GM11168 (cell line): ENCODE data around the gene PTPN18.

Source experiments
- in situ Hi-C: fragments of 300-500 bp; cut with MboI; formaldehyde crosslinking; loops from one replicate; pipeline ENCODE4 v1.12.0; 2022; ENCODE audit warnings: low sequenced_read_pairs; ENCODE audit not compliant: unreplicated experiment

PTPN18 gene

DNA sequence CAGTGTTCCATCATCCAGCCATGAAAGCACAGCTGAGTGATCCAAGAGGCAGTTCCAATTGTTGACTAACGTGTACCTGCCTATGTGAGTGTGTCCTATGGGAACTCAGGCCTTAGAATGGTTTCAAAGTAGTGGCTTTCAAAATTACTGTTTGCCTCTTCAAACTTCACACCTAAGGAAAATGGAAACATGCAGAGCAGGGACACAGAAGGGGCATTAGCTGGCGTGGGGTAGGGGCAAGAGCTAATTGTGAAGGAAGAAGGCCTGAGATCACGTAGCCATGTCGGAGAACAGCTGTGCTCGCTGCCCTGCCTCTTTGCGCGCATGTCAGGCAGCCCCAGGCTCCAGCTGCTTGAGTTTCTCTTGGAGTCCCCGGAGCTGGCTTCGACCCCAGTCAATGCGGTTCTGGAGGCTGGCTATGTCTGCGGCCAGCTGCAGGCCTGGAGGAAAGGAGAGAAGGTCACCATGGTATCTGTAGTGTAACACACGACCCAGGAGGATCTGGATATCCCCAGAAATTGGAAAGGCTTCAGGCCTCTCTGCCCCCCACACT, 17.0 kb upstream of the PTPN18 start:
- in situ Hi-C loops: loop anchor here (10.0 kb wide), 1 partner anchor 154 kb away; the partner anchor contains the start of genes MZT2B and SMPD4

DNA sequence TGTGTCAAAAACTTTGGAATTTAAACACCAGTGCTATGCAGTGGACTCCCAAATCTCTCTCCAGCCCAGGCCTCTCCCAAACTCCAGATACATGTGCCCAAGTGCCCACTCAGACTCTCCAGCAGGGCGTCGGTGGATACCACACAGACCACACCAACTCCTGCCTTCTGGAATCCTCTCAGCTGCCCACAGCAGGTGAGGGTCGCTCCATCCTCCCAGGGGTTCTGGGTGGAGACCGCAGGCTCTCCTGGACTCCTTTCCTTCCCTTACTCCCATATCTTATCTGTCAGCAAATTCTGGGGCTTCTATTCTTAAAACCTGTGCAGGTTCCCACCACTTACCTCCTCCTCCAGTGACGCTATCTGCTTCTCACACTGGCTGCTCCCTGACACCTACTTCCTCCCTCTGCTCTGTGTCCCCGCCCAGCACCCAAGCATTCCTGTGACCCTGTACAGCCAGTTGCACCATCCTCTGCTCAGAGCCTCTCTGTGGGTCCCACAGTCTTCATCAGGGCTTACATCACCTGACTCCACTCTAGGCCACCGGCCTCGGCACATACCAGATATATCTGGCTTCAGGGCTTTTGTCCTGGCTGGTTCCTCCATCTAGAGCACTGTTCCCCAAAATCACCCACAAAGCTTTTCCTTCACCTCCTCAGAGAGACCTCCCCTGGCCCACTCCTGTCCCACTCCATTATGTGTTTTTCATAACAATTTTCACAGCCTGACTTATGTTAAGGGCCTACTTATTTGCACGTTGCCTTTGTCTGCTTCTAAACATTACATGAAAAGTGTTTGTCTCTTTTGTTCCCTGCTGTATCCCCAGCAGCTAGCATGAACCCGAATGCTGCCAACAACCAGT, 15.7 kb upstream of the PTPN18 start:
- in situ Hi-C loops: loop anchor here (10.0 kb wide), 1 partner anchor 155 kb away; the partner anchor contains the start of genes MZT2B and SMPD4

DNA sequence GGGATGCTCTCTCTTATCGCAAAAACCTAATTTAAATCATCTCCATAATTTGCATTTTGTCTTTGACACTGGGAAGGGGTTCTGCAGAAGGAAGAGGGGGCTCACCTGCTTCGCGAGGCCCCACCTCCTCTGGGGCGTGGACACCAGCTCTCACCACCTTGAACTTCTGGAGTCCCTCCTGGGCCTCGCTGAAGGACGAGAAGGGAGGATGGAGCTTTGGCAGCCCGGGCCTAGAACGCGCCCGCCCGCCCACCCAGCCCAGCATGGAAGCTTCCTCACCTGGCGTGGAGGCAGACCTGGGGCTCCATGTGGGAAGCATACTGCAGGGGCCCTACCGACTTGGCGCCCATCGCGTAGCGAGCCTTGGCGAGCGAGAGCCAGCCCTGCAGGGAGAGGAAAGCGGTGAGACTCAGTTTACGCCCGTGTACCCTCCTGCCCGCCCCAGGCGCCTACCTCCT, 14.3 kb upstream of the PTPN18 start:
- in situ Hi-C loops: no loop called here

DNA sequence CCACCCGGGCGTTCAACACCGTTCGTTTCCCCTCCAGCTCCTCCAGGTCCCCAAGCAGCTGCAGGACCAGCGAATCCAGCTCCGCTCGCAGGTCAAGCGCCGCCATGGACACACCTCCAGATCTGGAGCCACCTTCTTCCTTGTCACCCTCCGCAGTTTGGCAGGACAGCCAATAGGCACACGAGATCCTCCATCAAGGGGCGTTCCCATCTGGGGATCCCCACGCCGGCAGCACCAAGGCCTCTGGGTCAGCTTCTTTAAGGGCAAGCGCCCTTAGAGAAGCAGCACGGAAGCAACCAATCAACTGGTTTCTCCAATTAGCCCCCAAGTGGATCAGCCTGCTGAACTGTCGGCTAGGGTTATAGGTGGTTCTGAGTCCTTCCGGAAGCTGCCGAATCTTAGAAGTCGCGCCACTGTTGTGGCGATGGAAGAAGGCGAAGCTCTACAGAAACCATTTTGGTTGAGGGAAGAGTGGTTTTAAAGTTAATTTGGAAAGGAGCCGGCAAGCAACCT, 13.8 kb upstream of the PTPN18 start:
- in situ Hi-C loops: no loop called here

DNA sequence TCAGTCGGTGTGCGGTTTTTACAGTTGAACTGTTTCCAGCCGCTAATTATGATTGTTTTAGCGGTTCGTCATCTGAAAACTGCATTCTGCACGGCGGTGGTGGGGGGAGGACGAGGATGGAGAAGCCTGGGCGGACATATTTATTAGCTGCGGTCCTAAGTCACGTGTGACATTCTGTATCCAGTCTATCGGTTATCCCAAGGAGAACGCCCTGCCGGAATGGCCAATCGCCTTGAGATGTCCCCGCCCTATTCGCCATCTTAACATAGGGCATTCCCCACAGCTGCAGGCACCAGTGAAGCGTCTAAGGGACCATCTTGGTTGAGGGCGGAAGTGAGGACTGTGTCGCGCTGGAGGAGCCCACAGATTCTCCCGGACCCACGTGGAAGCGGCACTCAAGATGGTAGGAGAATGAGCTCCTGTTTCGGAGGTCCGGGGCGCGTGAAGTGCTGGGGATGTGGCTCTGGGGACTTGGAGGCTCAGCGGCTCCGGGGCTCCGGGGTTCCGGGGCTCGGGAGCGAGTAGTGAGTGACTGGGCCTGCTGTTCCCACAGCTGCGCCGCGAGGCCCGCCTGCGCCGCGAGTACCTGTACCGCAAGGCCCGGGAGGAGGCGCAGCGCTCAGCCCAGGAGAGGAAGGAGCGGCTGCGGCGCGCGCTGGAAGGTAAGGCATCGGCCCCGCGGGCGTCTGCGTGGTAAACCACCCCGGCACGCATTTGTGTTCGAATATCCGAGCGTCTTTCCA, 13.2 kb upstream of the PTPN18 start, which contains the start of gene IMP4:
TSS of gene IMP4 (plus strand) at position 365 of the 743 bp plus-strand sequence. CDS start at position 401, 36 bp downstream.
- in situ Hi-C loops: no loop called here

DNA sequence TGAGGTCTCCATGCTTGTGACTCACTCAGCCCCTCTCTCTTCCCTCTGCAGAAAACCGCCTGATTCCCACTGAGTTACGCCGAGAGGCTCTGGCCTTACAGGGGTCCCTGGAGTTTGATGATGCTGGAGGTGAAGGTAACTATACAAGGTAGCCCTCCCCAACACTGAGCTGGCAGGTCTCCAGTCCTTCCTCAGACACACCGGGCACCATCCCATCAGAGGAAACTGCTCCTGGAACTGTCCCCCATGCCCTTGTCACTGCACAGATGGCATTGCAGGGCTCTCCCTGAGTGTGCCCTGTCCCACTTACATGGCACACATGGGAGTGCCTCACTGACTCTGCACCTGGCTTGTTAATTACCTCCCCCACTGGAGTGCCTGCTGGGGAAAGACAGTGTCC, 11.3 kb upstream of the PTPN18 start:
- in situ Hi-C loops: no loop called here

DNA sequence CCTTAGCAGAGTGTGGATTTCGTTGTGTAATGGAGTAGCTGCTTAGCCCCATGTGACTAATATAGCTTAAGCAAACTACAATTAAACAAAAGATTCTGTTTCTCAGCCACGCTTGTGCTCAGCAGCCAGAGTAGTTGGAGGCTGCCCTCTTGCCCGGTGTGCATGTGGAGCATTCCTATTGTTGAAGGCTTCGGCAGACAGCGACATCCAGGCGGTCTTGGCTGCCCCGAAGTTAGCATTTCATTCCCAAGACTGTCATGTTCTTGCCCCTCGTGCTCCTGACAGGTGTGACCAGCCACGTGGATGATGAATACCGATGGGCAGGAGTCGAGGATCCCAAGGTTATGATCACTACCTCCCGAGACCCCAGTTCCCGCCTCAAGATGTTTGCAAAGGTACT, 10.8 kb upstream of the PTPN18 start:
- in situ Hi-C loops: no loop called here

DNA sequence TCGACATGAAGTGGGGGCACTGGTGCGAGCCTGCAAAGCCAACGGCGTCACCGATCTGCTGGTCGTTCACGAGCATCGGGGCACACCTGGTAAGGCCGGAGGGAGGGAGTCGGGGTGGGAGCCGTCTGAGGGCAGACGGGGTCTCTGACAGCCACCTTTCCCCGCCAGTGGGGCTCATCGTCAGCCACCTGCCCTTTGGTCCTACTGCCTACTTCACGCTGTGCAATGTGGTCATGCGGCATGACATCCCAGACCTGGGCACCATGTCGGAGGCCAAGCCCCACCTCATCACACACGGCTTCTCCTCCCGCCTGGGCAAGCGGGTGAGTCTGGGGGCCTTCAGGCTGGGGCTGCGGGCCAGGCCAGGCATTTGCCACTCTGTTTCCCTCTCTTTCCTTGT, 10.2 kb upstream of the PTPN18 start:
- in situ Hi-C loops: no loop called here

DNA sequence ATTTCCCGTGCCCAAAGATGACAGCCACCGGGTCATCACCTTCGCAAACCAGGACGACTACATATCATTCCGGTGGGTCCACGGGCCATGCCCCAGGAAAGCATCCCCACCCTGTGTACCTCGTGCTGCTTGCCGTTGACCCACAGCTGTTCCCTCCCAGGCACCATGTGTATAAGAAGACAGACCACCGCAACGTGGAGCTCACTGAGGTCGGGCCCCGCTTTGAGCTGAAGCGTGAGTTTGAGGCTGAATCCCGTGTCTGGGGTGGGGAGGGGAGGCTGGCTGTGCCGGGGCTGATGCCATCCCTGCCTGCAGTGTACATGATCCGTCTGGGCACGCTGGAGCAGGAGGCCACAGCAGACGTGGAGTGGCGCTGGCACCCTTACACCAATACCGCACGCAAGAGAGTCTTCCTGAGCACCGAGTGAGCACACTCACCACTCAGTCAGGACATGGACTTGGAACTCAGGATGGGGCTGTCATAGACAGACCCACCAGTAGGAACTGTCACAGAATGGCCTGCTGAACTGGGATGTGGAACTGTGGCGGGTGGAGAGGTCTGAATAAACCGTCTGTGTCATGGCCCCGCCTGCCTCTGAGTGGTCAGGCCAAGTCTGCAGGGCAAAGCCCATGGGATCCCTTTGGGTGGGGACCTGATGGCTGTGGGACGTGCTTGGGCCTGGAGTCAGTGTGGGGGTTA, 9.7 kb upstream of the PTPN18 start:
- in situ Hi-C loops: no loop called here

DNA sequence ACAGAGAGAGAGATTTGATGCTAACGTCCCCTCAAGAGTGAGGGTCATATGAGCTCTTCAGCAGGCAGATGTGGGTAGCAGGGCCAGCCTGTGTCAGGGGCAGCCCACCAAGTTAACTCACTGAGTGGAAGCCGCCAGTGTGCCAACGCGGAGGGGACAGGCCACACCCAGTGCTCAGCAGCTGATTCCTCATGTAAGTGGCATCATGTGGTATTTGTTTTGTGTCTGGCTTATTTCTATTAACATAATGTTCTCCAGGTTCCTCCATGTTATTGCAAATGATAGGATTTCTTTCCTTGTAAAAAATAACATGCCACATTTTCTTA, 9.2 kb upstream of the PTPN18 start:
- in situ Hi-C loops: no loop called here

DNA sequence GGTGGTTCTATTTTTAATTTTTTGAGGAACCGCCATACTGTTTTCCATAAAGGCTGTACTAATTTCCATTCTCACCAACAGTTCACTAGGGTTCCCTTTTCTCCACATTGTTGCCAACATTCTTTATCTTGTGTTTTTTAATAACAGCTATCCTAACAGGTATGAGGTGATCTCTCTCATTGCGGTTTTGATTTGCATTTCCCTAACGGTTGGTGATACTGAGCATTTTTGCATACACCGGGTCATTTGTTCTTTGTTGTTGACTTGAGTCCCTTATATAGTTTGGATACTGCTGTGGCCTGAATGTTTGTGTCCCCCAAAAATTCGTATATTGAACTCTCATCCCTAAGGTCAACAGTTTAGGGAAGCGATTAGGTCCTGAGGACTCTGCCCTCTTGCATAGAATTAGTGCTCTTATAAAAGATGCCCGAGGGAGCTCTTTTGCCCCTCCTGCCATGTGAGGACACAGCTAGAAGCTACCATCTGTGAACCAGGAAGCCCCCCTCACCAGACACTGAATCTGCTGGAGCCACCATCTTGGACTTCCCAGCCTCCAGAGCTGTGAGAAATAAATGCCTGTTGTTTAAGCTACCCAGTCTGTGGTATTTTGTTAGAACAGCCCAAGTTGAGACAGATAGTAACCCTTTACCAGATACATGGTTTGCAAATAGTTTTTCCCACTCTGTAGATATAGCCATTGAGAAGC, 8.5 kb upstream of the PTPN18 start:
- in situ Hi-C loops: no loop called here

DNA sequence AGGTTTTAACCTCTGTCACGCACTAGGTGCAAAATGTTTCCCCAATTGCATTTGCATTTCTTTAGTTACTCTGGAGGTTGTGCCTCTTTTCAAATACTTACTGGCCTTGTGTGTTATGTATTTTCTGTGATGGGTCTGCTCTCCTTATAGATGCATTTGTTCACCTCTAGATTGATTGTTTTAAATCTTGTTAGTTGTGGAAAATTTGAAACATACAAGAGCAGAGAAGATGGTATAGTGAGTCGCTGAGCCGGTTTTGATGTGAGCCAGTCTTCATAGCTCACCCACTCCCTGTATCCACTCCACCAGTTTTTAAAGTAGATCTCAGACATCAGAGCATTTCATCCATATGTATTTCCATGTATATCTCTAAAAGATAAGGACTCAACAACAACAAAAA, 6.7 kb upstream of the PTPN18 start:
- in situ Hi-C loops: no loop called here

DNA sequence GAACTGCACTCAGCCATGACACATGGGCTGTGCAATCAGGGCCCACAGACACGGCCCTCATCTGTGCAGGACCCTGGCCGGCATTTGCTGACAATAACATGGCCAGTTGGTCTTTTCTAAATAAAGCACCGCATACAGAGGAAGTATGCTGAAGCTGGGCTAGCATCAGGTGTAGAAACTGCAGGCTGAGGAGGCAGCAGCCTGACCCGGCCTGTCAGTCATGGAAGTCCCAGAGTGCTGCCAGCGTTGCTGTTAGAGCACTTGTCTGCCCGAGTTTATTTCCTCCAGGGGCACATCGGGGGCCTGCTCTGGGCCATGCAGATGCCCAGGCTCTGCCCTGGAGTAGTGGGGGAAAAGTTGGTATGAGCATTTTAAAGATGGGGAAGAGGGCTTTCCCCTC, 4.1 kb upstream of the PTPN18 start:
- in situ Hi-C loops: no loop called here

DNA sequence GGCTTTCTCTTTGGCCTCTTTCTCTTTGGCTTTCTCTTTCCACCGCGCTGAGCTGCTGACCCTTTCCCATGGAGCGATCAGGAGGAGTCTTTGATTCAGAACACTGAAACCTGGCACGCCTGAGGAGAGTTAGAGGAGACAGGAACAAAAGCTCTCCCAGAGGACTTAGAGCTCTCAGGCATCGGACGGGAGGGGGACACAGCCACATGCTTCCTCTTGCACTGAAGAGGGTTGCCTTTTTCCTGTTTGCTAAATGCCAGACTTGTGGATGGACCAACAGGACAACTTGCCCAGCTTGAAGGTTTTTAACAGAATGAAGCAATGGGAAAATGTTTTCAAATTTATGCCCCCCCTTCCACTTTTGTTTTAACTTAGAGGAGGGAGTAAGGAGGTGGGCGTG, 3.6 kb upstream of the PTPN18 start:
- in situ Hi-C loops: no loop called here

DNA sequence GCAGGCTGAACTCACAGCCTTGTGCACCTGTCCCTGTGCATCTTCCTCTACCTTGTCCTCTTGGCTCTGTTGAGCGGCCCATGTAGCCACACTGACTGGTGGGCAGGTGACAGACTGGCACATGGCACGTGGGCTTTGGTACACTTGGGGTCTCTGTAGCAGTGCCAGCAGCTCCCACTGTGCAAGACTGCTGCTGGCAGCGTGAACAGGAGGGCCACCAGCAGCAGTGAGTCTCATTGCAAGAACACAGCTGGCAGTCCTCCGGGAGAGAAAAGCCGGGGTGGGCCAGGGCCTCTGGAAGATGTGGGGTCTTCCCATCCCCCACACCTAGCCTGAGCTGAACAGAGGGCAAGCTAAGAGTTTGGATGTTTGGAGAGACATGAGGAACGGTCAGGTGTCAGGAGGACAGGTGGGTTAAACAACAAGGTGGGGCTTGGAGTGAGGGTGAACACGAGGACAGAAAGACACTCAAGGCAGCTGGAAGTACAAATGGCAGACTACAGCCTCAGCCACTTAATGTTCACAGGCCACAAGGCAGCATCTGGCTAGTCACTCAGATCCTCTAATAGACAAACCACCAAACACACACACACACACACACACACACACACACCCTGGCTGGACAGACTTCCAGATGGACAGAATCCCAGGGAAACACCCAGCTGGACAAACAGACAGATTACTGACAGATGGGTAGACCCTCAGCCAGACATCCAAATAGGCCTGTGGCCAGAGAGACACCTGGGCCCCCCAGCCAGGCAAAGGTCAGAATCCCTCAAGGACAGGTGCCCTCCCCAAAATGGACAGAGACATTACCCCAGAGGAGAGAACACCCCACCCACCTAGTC, 2.3 kb upstream of the PTPN18 start:
- in situ Hi-C loops: no loop called here

DNA sequence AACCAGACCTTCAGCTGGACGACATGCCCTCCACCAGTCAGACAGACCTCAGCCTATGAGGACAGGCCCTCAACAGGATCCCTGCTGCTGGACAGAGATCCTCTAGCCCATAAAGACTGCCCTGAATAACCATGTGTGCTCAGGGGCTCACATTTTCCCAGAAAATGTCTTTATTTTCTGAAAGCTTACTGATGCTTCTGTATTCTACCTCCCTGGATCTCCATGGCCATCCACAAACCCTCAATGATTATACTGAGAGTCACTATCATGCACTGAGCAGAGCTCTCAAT, 1.8 kb upstream of the PTPN18 start:
- in situ Hi-C loops: no loop called here

DNA sequence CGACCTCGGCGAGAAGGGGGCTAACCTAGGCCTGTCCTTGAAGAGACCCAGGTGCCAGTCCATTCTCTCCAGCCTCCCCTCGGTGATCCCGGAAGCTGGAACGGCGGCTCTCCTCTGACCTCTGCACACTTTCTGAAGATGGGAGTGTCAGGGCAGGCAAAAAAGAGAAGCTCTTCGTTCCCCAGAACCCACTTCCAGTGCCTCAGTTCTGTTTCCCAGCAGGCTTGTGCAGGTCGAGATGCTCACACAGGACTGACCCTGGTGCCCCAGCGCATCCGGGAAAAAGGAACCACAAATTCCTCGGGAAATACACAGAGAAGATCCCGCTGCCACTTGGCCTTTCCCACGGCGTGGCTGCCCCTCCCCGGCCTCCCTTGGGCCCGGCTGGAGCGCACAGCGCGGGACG, 681 bp upstream of the PTPN18 start:
- in situ Hi-C loops: no loop called here

DNA sequence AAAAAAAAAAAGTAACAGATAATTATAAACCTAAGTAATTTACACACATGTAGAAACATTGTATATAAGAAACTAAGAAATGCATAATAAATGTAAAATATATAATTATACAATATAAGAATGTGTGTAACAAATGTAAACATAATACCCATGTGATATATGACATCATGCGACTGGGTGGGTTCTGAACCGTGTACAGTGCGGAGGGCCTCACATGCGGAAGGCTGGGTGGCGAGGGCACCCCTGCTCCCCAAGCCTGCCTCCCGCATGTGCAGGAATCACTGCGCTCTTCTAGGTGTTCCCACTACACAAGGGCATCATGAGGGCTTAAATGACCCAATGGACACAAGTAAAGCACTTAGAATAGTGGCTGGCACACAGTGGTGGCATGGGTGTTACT, 2.0 kb downstream of the PTPN18 start:
- in situ Hi-C loops: no loop called here
